K562 (cell line): Measurements from ENCODE around the gene PCDHB13. TPM values are rescaled to one million over a fixed set of nuclear protein-coding genes. Genes with fewer than 3 reads are reported as not detected.
"Not testable (repeated sequence)": the region's sequence is repeated elsewhere in the genome, so short reads cannot be mapped to it uniquely, and the experiment has no call there.

Experiments
- ATAC-seq: fragments of 200-7000 bp; cut with Tn5 transposase; 3 replicates; pipeline ENCODE4 v1.9.1; 2020; ENCODE audit warnings: moderate library complexity
- BruUV-seq: library from RNA; stranded (reverse); fragments of 400-500 nt; replicated peaks from 2 replicates; lab custom pipeline; 2021; lab: Mats Ljungman, UMichigan
- CTCF ChIA-PET: fragments of 300-600 bp; formaldehyde crosslinking; extraction: SDS; loops from one replicate; lab custom pipeline; 2021; ENCODE audit warnings: low intra/inter-chr PET ratio; lab: Yijun Ruan, JAX
- POLR2A ChIA-PET: fragments of 300-600, 350-650 bp; sonication (Branson Sonifier 250); formaldehyde crosslinking; extraction: SDS; loops from one replicate; lab custom pipeline; 2021; ENCODE audit warnings: antibody characterized with exemption, inconsistent platforms; lab: Yijun Ruan, JAX
- DNase-seq, 4 experiments: peaks; one replicate each; pipeline versions ENCODE4 v3.0.0 to v3.0.0-alpha.2; 2011 to 2018; ENCODE audit warnings: low spot score in 3 of 4, mixed read lengths in 3 of 4; ENCODE audit errors: extremely low read depth in 1 of 4
- FAIRE-seq: peaks from 2 replicates; lab custom pipeline; 2011; peaks lifted over from hg19 to GRCh38; lab: Jason Lieb, UNC
- H2AFZ ChIP-seq: 2 replicates; pipeline ENCODE4 v1.6.0; 2011; ENCODE audit warnings: low read depth, low read length, control low read depth, inconsistent platforms
- H3K27ac ChIP-seq: fragments of 200-600 bp; 3 replicates; pipeline ENCODE4 v1.8.0; 2011; ENCODE audit warnings: low read depth, mild to moderate bottlenecking, control low read depth, inconsistent platforms, low read length, moderate library complexity, mixed read lengths; ENCODE audit errors: extremely low read depth
- H3K27me3 ChIP-seq, 2 experiments: fragments of 300-600 bp in 1 of 2; 2 replicates in 1 of 2; 3 replicates in 1 of 2; pipeline versions ENCODE4 v1.6.0 to v1.8.0; 2011; ENCODE audit warnings: inconsistent platforms in 2 of 2, low read length in 2 of 2, mild to moderate bottlenecking in 1 of 2, mixed read lengths in 1 of 2, moderate library complexity in 1 of 2; ENCODE audit not compliant: control insufficient read depth in 2 of 2, insufficient read depth in 2 of 2
- H3K36me3 ChIP-seq: fragments of 300-600 bp; 3 replicates; pipeline ENCODE4 v1.8.0; 2011; ENCODE audit warnings: mild to moderate bottlenecking, low read length, inconsistent platforms; ENCODE audit not compliant: control insufficient read depth, insufficient read depth
- H3K4me1 ChIP-seq, 2 experiments: fragments of 200-600 bp in 1 of 2; replicated peaks in 1 of 2; 2 replicates in 1 of 2; 3 replicates in 1 of 2; pipeline versions ENCODE4 v1.5.1 to v1.8.0; 2011; ENCODE audit warnings: inconsistent platforms in 2 of 2, low read length in 2 of 2, mild to moderate bottlenecking in 1 of 2, mixed read lengths in 1 of 2, moderate library complexity in 1 of 2; ENCODE audit not compliant: control insufficient read depth in 2 of 2, insufficient read depth in 2 of 2
- H3K4me2 ChIP-seq: 2 replicates; pipeline ENCODE4 v1.6.1; 2011; ENCODE audit warnings: low read length, control low read depth, inconsistent platforms, mixed read lengths; ENCODE audit not compliant: insufficient read depth
- H3K4me3 ChIP-seq: fragments of 200-600 bp; sonication (generic), shearing (Covaris generic); 2 replicates; pipeline ENCODE4 v1.5.1; 2016; ENCODE audit warnings: control low read depth, inconsistent platforms
- H3K79me2 ChIP-seq: fragments of 200-600 bp; 3 replicates; pipeline ENCODE4 v1.8.0; 2011; ENCODE audit warnings: low read length, inconsistent platforms; ENCODE audit not compliant: control insufficient read depth, insufficient read depth
- H3K9ac ChIP-seq, 2 experiments: 2 replicates each; pipeline versions ENCODE4 v1.6.0 to v1.6.1; 2011; ENCODE audit warnings: low read depth in 2 of 2, low read length in 2 of 2, control low read depth in 1 of 2, inconsistent platforms in 1 of 2, mild to moderate bottlenecking in 1 of 2, mixed read lengths in 1 of 2; ENCODE audit not compliant: insufficient read depth in 1 of 2
- H3K9me1 ChIP-seq: one replicate; pipeline ENCODE4 v1.6.0; 2011; ENCODE audit warnings: inconsistent platforms, mild to moderate bottlenecking, low read length, moderate library complexity; ENCODE audit not compliant: control insufficient read depth, insufficient read depth
- H3K9me3 ChIP-seq: replicated peaks from 2 replicates; pipeline ENCODE4 v1.5.1; 2011; ENCODE audit warnings: low read depth, low read length, inconsistent platforms; ENCODE audit not compliant: control insufficient read depth, insufficient read depth
- H4K20me1 ChIP-seq: replicated peaks from 2 replicates; pipeline ENCODE4 v1.6.1; 2011; ENCODE audit warnings: low read length, inconsistent platforms, mixed read lengths; ENCODE audit not compliant: control insufficient read depth, insufficient read depth
- CREB5 ChIP-seq: fragments of 250-450 bp; sonication (Bioruptor Pico); IDR thresholded peaks from 2 replicates; pipeline ENCODE4 v1.5.0; 2020; ENCODE audit warnings: mild to moderate bottlenecking
- RAD21 ChIP-seq, 2 experiments: fragments of 250-450 bp in 1 of 2; fragments of 450-650 bp in 1 of 2; sonication (Bioruptor Pico) in 1 of 2; formaldehyde crosslinking in 1 of 2; IDR thresholded peaks in 1 of 2; conservative IDR thresholded peaks in 1 of 2; 2 replicates each; pipeline versions ENCODE4 v1.4.0 to v1.8.0; 2020 to 2022; ENCODE audit warnings: mild to moderate bottlenecking in 2 of 2, moderate library complexity in 1 of 2
- SMARCA4 ChIP-seq: fragments of 450-650 bp; IDR thresholded peaks from 2 replicates; pipeline ENCODE4 v1.6.1; 2016
- USF2 ChIP-seq: sonication (generic); formaldehyde crosslinking; IDR thresholded peaks from 2 replicates; pipeline ENCODE4 v1.5.0; 2020; ENCODE audit warnings: missing genetic modification reagents
- ZNF707 ChIP-seq: fragments of 250-450 bp; sonication (Bioruptor Pico); conservative IDR thresholded peaks from 2 replicates; pipeline ENCODE4 v1.8.0; 2022; ENCODE audit warnings: inconsistent platforms, mild to moderate bottlenecking, moderate library complexity
- WGBS: fragments of 100-300 bp; shearing (Covaris generic); methylation state at CpG from one replicate; pipeline ENCODE4 v1.1.6; 2016; ENCODE audit warnings: low coverage, mixed read lengths; ENCODE audit not compliant: insufficient coverage; ENCODE audit errors: missing lambda C conversion rate; 5-methylcytosine and 5-hydroxymethylcytosine counted together
- in situ Hi-C: fragments of 300-500 bp; cut with MboI; formaldehyde crosslinking; loops from 4 replicates; pipeline ENCODE4 v1.15.0; 2018; ENCODE audit warnings: inconsistent platforms, mixed read lengths
- intact Hi-C: fragments of 100-400 bp; cut with micrococcal nuclease; formaldehyde crosslinking; loops from 2 replicates; pipeline ENCODE4 v1.14.2; 2022
- polyA plus RNA-seq, 8 experiments: library from polyadenylated mRNA; depleted of rRNA in 4 of 8; stranded (reverse) in 5 of 8; unstranded in 3 of 8; fragments of >200 nt; fragmentation: Nextera tagmentation in 2 of 8; fragmentation: Illumina TruSeq in 1 of 8; extraction: Ambion mirVana in 2 of 8; extraction: Trizol in 1 of 8; gene quantifications; 2 replicates each; pipeline versions ENCODE4 v1.2.1 to v1.2.3, GENCODE V29; 2011 to 2014; ENCODE audit warnings: inconsistent platforms in 1 of 8, missing spikeins in 1 of 8
- total RNA-seq, 7 experiments: library from RNA; depleted of rRNA in 6 of 7; stranded (reverse); fragments of >200 nt in 6 of 7; fragmentation: Illumina TruSeq in 2 of 7; extraction: Trizol in 2 of 7; gene quantifications; 2 replicates each; pipeline versions ENCODE4 v1.2.1 to v1.2.3, GENCODE V29; 2011 to 2021; ENCODE audit warnings: low replicate concordance in 1 of 7
- TF ChIP-seq, protein P1 (sequence below), 3 experiments: IDR thresholded peaks in 2 of 3; conservative IDR thresholded peaks in 1 of 3; 2 replicates each; pipeline ENCODE4 v1.5.1; 2011 to 2012; ENCODE audit warnings: low read length in 3 of 3, mild to moderate bottlenecking in 3 of 3, control low read depth in 2 of 3, improper control_type of control experiment in 1 of 3, inconsistent platforms in 1 of 3, low read depth in 1 of 3, mixed read lengths in 1 of 3, moderate library complexity in 1 of 3; ENCODE audit not compliant: insufficient read depth in 2 of 3

PCDHB13 gene
- total and polyA plus RNA-seq, 9 of the 15 experiments (the other 6 are each of a cell fraction or from before 2014, with no cell fraction given) = 0.01 TPM; not detected in 8

GRCh38 chr5:141184117-141184855 is 29.4 kb upstream of the PCDHB13 start:
- BruUV-seq, DNase-seq, H3K27me3 ChIP-seq, H3K9me3 ChIP-seq, H3K36me3 ChIP-seq, H3K4me2 ChIP-seq, in situ Hi-C loops, H4K20me1 ChIP-seq, H3K4me1 ChIP-seq, H3K9me1 ChIP-seq, POLR2A ChIA-PET, CTCF ChIA-PET, ATAC-seq, intact Hi-C loops, FAIRE-seq, H3K79me2 ChIP-seq, H3K9ac ChIP-seq, H3K27ac ChIP-seq, H3K4me3 ChIP-seq, H2AFZ ChIP-seq: not testable (repeated sequence)
- 3% methylated on average over 21 of the region's 69 CpGs for WGBS

DNA sequence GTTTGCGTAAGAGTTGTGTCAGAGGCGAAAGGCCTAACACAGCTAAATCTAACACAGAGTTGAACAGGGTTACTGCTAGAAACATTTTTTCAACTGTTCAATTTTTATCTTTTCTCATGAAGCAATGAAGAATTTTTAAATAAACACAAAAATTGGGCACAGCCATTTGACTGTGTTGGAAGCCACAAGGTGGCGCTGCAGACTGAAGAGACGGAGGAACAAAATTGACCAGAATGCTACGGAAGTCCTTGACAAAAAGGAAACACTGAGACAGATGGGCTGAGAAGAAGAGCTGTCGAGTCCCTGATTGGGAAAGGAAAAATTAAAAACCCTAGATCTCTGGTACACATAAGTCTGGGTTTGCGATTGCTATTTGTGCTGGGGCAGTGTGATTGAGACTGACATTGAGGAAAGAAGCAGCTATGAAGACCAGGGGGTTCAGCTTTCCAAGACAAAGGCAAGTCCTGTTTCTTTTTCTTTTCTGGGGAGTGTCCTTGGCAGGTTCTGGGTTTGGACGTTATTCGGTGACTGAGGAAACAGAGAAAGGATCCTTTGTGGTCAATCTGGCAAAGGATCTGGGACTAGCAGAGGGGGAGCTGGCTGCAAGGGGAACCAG is 26.7 kb upstream of the PCDHB13 start, which contains the start of gene PCDHB9:
TSS of gene PCDHB9 (plus strand) at position 265 of the 616 bp plus-strand sequence. CDS start at position 423, 158 bp downstream.
- H3K27me3 ChIP-seq = no peaks in the 10 kb centered on the region; a peak in 1 of 5 replicates
- DNase-seq (peak; percentile 13 to 37 (median 17)), ATAC-seq (peak; percentile 61; the same call in 2 of the 3 replicates), FAIRE-seq (peak; percentile 67)
- no peaks in the 10 kb centered on the region for H3K4me1 ChIP-seq
- H3K9ac ChIP-seq = no peak within 1 kb of the TSS
- H3K27ac ChIP-seq = no peak within 1 kb of the TSS
- no peaks in the 10 kb centered on the region for H3K9me3 ChIP-seq
- no TSS peak for BruUV-seq
- H3K9me1 ChIP-seq = no peaks in the 10 kb centered on the region
- ChIA-PET CTCF (no interaction called here), POLR2A (no interaction called here)
- 7% methylated on average over 9 of the region's 9 CpGs for WGBS
- in situ Hi-C loops (no loop called here), intact Hi-C loops (loop anchor here (1.0 kb wide), 1 partner anchor 12 kb away; no protein-coding TSS in a partner anchor)
- H3K4me2 ChIP-seq = no peak within 1 kb of the TSS
- 0 out of 2 replicates have a peak within 1 kb of the TSS, but pooled peaks have one; percentile 40 for H2AFZ ChIP-seq
- no peaks in the 10 kb centered on the region for H3K79me2 ChIP-seq
- no peaks in the 10 kb centered on the region for H3K36me3 ChIP-seq
- H4K20me1 ChIP-seq = no peaks in the 10 kb centered on the region
- H3K4me3 ChIP-seq = no peak within 1 kb of the TSS
- 0 out of 2 replicates have a peak, but pooled peaks have one; percentile 15 for TF ChIP-seq SMARCA4
- 0 out of 4 replicates have a peak, but pooled peaks of 1 of the 2 experiments have one; percentile 11 for TF ChIP-seq RAD21 (CRISPR knock-in tag; conservative IDR thresholded peaks at IDR 0.05 in 1 of 2, IDR thresholded peaks at IDR 0.05 in 1 of 2)
- TF ChIP-seq USF2 (CRISPR knock-in tag) = no peak
- TF ChIP-seq ZNF707 (CRISPR knock-in tag) = no peak
- TF ChIP-seq CREB5 (CRISPR knock-in tag) = no peak
- TF ChIP-seq, protein P1, sequence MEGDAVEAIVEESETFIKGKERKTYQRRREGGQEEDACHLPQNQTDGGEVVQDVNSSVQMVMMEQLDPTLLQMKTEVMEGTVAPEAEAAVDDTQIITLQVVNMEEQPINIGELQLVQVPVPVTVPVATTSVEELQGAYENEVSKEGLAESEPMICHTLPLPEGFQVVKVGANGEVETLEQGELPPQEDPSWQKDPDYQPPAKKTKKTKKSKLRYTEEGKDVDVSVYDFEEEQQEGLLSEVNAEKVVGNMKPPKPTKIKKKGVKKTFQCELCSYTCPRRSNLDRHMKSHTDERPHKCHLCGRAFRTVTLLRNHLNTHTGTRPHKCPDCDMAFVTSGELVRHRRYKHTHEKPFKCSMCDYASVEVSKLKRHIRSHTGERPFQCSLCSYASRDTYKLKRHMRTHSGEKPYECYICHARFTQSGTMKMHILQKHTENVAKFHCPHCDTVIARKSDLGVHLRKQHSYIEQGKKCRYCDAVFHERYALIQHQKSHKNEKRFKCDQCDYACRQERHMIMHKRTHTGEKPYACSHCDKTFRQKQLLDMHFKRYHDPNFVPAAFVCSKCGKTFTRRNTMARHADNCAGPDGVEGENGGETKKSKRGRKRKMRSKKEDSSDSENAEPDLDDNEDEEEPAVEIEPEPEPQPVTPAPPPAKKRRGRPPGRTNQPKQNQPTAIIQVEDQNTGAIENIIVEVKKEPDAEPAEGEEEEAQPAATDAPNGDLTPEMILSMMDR (IDR thresholded peaks at IDR 0.05 in 2 of 3, conservative IDR thresholded peaks at IDR 0.05 in 1 of 3; ENCODE audit: insufficient read depth in 2 of 3, low read depth in 1 of 3, low read length in 3 of 3) = peak; percentile 48 to 62 (median 62); a peak in 5 of 6 replicates
